GM23338 (cell line): ENCODE data around the gene NLGN1.

Experiments
- CREB1 ChIP-seq: fragments of 250-450 bp; sonication (Bioruptor Pico); IDR thresholded peaks from 2 replicates; pipeline ENCODE4 v1.5.0; 2020; ENCODE audit warnings: low read depth, mild to moderate bottlenecking, moderate library complexity
- ETS1 ChIP-seq: IDR thresholded peaks from 2 replicates; pipeline ENCODE4 v1.6.1; 2016; ENCODE audit warnings: antibody characterized with exemption
- EZH2 ChIP-seq: fragments of 200-600 bp; sonication (generic); IDR thresholded peaks from one replicate; pipeline ENCODE4 v1.8.0; 2017; ENCODE audit warnings: antibody characterized with exemption, mild to moderate bottlenecking, low read depth; ENCODE audit not compliant: unreplicated experiment
- EZH2phosphoT487 ChIP-seq: fragments of 200-600 bp; sonication (generic); IDR thresholded peaks from one replicate; pipeline ENCODE4 v1.8.1; 2018; ENCODE audit warnings: antibody characterized with exemption; ENCODE audit not compliant: unreplicated experiment
- JUNB ChIP-seq: IDR thresholded peaks from one replicate; pipeline ENCODE4 v1.6.1; 2016; ENCODE audit warnings: antibody characterized with exemption; ENCODE audit not compliant: unreplicated experiment
- NANOG ChIP-seq: IDR thresholded peaks from 2 replicates; pipeline ENCODE4 v1.6.1; 2016; ENCODE audit warnings: antibody characterized with exemption, borderline replicate concordance
- POLR2AphosphoS5 ChIP-seq: IDR thresholded peaks from 2 replicates; pipeline ENCODE4 v1.6.1; 2016; ENCODE audit warnings: antibody characterized with exemption, low read depth
- STAT1 ChIP-seq: IDR thresholded peaks from one replicate; pipeline ENCODE4 v1.6.1; 2016; ENCODE audit warnings: antibody characterized with exemption; ENCODE audit not compliant: unreplicated experiment
- ZNF114 ChIP-seq: fragments of 250-450 bp; sonication (Bioruptor Pico); IDR thresholded peaks from 2 replicates; pipeline ENCODE4 v1.5.0; 2020; ENCODE audit warnings: mild to moderate bottlenecking, moderate library complexity
- ZNF331 ChIP-seq: fragments of 250-450 bp; sonication (Bioruptor Pico); IDR thresholded peaks from 2 replicates; pipeline ENCODE4 v1.5.0; 2020; ENCODE audit warnings: low read depth, mild to moderate bottlenecking, moderate library complexity
- TF ChIP-seq, protein P1 (sequence below), 2 experiments: fragments of 200-600 bp in 1 of 2; sonication (generic) in 1 of 2; conservative IDR thresholded peaks; 2 replicates each; pipeline versions ENCODE4 v1.5.1 to v1.6.1; 2016 to 2017; ENCODE audit warnings: antibody characterized with exemption in 2 of 2, low read depth in 2 of 2, mild to moderate bottlenecking in 2 of 2, moderate library complexity in 1 of 2
- TF ChIP-seq, protein P2 (sequence below): IDR thresholded peaks from one replicate; pipeline ENCODE4 v1.6.1; 2018; ENCODE audit warnings: antibody characterized with exemption; ENCODE audit not compliant: unreplicated experiment

DNA sequence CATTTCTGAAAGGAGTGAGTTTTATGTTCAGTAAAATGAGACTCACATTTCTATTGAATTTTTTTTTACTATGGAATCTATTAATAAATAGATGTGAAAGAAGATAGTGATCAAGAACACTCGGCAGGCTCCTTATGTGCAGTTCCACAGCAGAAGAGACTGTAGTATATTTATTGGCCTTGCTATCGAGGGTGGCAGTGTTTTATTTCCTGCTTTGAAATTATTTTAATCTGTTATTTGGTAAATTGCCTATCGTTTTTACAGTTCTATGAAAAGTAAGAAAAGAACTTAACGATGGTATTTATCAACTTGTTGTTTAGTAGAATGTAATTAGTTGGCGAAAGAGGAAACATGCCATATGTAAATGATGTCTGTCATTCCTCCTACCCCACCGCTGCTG is 238.3 kb downstream of the NLGN1 start:
- TF ChIP-seq EZH2 (no peak), POLR2AphosphoS5 (no peak), EZH2phosphoT487 (no peak), NANOG (no peak), CREB1 (CRISPR knock-in tag) (no peak), JUNB (no peak), ZNF114 (CRISPR knock-in tag) (no peak), ETS1 (no peak), STAT1 (no peak), ZNF331 (CRISPR knock-in tag) (no peak)
- TF ChIP-seq, protein P1, sequence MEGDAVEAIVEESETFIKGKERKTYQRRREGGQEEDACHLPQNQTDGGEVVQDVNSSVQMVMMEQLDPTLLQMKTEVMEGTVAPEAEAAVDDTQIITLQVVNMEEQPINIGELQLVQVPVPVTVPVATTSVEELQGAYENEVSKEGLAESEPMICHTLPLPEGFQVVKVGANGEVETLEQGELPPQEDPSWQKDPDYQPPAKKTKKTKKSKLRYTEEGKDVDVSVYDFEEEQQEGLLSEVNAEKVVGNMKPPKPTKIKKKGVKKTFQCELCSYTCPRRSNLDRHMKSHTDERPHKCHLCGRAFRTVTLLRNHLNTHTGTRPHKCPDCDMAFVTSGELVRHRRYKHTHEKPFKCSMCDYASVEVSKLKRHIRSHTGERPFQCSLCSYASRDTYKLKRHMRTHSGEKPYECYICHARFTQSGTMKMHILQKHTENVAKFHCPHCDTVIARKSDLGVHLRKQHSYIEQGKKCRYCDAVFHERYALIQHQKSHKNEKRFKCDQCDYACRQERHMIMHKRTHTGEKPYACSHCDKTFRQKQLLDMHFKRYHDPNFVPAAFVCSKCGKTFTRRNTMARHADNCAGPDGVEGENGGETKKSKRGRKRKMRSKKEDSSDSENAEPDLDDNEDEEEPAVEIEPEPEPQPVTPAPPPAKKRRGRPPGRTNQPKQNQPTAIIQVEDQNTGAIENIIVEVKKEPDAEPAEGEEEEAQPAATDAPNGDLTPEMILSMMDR (conservative IDR thresholded peaks at IDR 0.05; ENCODE audit: low read depth in 2 of 2): peak in 1 of 2 experiments; percentile 43; a peak in 2 of 4 replicates
- TF ChIP-seq, protein P2, sequence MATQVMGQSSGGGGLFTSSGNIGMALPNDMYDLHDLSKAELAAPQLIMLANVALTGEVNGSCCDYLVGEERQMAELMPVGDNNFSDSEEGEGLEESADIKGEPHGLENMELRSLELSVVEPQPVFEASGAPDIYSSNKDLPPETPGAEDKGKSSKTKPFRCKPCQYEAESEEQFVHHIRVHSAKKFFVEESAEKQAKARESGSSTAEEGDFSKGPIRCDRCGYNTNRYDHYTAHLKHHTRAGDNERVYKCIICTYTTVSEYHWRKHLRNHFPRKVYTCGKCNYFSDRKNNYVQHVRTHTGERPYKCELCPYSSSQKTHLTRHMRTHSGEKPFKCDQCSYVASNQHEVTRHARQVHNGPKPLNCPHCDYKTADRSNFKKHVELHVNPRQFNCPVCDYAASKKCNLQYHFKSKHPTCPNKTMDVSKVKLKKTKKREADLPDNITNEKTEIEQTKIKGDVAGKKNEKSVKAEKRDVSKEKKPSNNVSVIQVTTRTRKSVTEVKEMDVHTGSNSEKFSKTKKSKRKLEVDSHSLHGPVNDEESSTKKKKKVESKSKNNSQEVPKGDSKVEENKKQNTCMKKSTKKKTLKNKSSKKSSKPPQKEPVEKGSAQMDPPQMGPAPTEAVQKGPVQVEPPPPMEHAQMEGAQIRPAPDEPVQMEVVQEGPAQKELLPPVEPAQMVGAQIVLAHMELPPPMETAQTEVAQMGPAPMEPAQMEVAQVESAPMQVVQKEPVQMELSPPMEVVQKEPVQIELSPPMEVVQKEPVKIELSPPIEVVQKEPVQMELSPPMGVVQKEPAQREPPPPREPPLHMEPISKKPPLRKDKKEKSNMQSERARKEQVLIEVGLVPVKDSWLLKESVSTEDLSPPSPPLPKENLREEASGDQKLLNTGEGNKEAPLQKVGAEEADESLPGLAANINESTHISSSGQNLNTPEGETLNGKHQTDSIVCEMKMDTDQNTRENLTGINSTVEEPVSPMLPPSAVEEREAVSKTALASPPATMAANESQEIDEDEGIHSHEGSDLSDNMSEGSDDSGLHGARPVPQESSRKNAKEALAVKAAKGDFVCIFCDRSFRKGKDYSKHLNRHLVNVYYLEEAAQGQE: no peak
